Measurements from ENCODE around the gene LRRTM1. TPM values are rescaled to one million over a fixed set of nuclear protein-coding genes. Genes with fewer than 3 reads are reported as not detected.

The LRRTM1 gene, protein sequence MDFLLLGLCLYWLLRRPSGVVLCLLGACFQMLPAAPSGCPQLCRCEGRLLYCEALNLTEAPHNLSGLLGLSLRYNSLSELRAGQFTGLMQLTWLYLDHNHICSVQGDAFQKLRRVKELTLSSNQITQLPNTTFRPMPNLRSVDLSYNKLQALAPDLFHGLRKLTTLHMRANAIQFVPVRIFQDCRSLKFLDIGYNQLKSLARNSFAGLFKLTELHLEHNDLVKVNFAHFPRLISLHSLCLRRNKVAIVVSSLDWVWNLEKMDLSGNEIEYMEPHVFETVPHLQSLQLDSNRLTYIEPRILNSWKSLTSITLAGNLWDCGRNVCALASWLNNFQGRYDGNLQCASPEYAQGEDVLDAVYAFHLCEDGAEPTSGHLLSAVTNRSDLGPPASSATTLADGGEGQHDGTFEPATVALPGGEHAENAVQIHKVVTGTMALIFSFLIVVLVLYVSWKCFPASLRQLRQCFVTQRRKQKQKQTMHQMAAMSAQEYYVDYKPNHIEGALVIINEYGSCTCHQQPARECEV
- total RNA-seq = not detected in 3 replicates
- long read RNA-seq = 0 reads

DNA sequence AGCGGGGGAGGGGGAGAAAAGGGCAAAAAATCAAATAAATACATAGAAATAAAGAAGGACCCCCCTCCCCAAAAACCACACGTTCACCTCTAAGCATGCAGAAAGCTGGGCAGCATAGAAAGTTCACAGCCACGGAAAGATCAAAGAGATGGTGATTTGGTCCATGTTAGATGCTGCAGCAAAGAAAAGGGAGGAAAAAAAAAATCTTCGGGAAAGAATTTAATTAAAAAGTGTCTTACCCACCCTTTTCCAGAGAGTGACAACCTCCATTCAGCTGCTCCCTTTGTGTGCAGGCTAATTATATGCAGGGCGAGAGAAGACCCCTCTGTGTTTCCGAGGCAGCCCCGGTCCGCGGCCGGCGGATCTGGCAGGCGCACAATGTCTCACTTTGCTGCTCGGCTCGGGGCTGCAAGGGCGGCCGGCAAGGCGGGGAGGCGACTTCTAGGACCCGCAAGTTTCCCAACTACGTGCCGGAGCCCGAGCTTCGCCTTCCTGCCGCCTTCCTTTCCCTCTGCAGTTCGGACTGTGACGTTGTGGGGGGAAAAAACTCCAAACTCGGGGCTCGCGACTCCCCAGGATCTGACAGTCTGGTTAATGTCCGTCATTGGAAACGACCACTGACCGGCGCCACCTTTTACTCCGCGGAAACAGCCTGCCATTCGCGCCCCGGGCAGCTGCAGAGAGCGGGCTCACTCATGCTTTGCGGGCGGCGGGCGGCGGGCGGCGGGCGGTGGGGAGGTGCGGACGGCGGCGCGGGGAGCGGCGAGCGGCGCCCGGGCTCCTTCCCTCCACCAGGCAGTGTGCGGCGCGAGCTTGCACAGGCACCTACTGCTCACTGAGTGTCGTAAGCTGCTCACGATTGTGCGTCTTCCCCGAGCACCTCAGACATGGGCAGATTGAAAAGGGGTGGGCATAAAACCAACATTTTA lies at the start of gene LRRTM1:
Gene LRRTM1, minus strand, starts transcription at position 844 of the 929 bp plus-strand sequence. CDS start 933 bp downstream, outside the sequence.
- Mint-ChIP-seq H3K9me3 (ENCODE audit: low read depth) (no peaks in the 10 kb centered on the region), H3K4me3 (ENCODE audit: unreplicated experiment) (peak within 1 kb of the TSS; percentile 61), H3K27me3 (ENCODE audit: low read depth) (peaks cover 59% of the 10 kb centered on the region), H3K4me1 (ENCODE audit: low read depth) (peaks cover 15% of the 10 kb centered on the region), H3K36me3 (ENCODE audit: low read depth) (peaks cover 1% of the 10 kb centered on the region), H3K27ac (ENCODE audit: unreplicated experiment) (no peak within 1 kb of the TSS)
- TF ChIP-seq, protein P1, sequence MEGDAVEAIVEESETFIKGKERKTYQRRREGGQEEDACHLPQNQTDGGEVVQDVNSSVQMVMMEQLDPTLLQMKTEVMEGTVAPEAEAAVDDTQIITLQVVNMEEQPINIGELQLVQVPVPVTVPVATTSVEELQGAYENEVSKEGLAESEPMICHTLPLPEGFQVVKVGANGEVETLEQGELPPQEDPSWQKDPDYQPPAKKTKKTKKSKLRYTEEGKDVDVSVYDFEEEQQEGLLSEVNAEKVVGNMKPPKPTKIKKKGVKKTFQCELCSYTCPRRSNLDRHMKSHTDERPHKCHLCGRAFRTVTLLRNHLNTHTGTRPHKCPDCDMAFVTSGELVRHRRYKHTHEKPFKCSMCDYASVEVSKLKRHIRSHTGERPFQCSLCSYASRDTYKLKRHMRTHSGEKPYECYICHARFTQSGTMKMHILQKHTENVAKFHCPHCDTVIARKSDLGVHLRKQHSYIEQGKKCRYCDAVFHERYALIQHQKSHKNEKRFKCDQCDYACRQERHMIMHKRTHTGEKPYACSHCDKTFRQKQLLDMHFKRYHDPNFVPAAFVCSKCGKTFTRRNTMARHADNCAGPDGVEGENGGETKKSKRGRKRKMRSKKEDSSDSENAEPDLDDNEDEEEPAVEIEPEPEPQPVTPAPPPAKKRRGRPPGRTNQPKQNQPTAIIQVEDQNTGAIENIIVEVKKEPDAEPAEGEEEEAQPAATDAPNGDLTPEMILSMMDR (IDR thresholded peaks at IDR 0.05) = no peak
- no peak for DNase-seq (ENCODE audit: low spot score)

DNA sequence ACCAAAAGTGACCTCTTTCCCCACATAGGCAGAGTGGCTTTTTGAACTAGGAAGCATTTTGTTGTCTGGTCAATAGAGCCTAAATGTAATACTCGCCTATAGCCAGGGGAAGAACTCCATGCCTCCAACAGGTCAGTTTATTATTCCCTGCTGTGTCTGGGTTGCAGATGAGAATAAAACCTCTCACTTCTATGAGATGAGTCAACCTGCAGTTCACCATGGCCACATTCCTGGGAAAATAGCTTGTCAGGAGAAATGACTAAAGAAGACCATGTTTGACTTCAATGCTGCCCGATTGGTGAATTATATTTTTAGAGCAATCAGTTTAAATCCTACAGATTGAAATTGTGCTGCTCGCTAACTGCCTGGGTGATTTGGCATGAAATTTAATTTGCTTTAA lies 46.7 kb upstream of the LRRTM1 start:
- Mint-ChIP-seq H3K27me3 (ENCODE audit: low read depth) (no peaks in the 10 kb centered on the region), H3K36me3 (ENCODE audit: low read depth) (no peaks in the 10 kb centered on the region), H3K9me3 (ENCODE audit: low read depth) (no peaks in the 10 kb centered on the region), H3K4me1 (ENCODE audit: low read depth) (no peaks in the 10 kb centered on the region), H3K27ac (ENCODE audit: unreplicated experiment) (no peak overlapping the region), H3K4me3 (ENCODE audit: unreplicated experiment) (no peak overlapping the region)
- TF ChIP-seq, protein P1 (IDR thresholded peaks at IDR 0.05) = no peak
- DNase-seq (ENCODE audit: low spot score) = no peak

DNA sequence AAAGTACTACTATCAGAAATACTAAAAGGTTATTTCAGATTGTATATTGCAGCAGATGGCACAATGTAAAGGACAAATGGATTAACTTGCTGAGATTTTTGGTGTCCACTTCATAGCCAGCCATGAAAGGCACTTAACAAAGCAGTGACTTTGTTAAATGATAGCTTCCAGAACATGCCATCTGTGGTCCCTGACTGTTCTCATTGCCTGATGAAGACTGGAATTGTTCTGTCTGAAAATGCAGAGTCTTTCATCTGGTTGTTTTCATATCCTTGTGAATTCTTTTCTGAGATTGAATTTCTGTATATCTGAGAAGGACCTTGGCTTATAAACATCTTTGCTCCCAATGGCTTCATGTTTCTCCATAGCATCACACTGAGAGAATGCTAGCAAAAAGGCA lies 44.4 kb upstream of the LRRTM1 start:
- no peak for DNase-seq (ENCODE audit: low spot score)
- Mint-ChIP-seq H3K9me3 (ENCODE audit: low read depth) (no peaks in the 10 kb centered on the region), H3K27me3 (ENCODE audit: low read depth) (peaks cover 4% of the 10 kb centered on the region), H3K4me1 (ENCODE audit: low read depth) (no peaks in the 10 kb centered on the region), H3K27ac (ENCODE audit: unreplicated experiment) (no peak overlapping the region), H3K4me3 (ENCODE audit: unreplicated experiment) (no peak overlapping the region), H3K36me3 (ENCODE audit: low read depth) (no peaks in the 10 kb centered on the region)
- TF ChIP-seq, protein P1 (IDR thresholded peaks at IDR 0.05) = no peak

DNA sequence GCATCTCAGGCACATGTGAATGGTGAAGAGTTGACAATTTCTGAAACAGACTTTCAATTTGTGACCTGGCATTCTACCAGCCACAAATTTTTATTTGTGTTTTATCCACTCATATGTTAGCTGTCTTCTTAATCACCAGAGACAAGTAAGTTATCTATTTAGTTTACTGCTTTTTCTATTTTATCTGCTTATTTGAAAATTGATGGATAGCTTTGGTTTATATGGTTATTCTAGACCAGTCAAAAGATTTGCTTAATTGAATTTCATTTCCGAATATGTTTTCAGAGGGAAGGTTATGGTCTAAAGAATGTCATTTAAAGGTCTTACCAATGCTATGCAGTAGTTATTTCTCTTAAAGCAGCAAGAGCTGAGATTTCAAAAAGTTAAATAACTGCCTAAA lies 43.5 kb upstream of the LRRTM1 start:
- H3K36me3 Mint-ChIP-seq (ENCODE audit: low read depth) = no peaks in the 10 kb centered on the region
- no peaks in the 10 kb centered on the region for H3K9me3 Mint-ChIP-seq (ENCODE audit: low read depth)
- H3K27me3 Mint-ChIP-seq (ENCODE audit: low read depth) = peaks cover 4% of the 10 kb centered on the region
- no peaks in the 10 kb centered on the region for H3K4me1 Mint-ChIP-seq (ENCODE audit: low read depth)
- no peak for DNase-seq (ENCODE audit: low spot score)
- no peak overlapping the region for H3K4me3 Mint-ChIP-seq (ENCODE audit: unreplicated experiment)
- TF ChIP-seq, protein P1 (IDR thresholded peaks at IDR 0.05) = no peak
- no peak overlapping the region for H3K27ac Mint-ChIP-seq (ENCODE audit: unreplicated experiment)

DNA sequence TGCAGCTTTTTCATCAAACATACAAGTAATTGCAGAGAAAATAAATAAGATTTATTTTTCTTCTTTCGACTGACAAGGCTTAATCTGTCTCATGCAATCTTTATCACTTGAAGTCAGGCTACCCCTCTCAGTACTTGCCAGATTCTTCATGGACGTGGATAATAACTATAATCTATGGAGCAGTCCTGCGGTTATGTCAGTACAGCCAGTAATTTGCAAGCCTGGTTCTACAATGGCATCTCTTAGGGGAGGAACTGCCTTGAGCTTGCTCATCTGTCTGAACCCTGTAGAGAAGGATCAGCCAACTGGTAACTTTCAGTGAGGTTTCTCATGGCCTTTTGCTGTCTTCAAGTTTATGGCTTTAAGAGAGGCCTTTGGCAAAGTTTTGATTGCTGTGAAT lies 35.5 kb upstream of the LRRTM1 start:
- no peak overlapping the region for H3K27ac Mint-ChIP-seq (ENCODE audit: unreplicated experiment)
- peaks cover 5% of the 10 kb centered on the region for H3K9me3 Mint-ChIP-seq (ENCODE audit: low read depth)
- no peak for DNase-seq (ENCODE audit: low spot score)
- H3K4me1 Mint-ChIP-seq (ENCODE audit: low read depth) = no peaks in the 10 kb centered on the region
- no peaks in the 10 kb centered on the region for H3K36me3 Mint-ChIP-seq (ENCODE audit: low read depth)
- TF ChIP-seq, protein P1 (IDR thresholded peaks at IDR 0.05) = no peak
- H3K4me3 Mint-ChIP-seq (ENCODE audit: unreplicated experiment) = no peak overlapping the region
- peaks cover 7% of the 10 kb centered on the region for H3K27me3 Mint-ChIP-seq (ENCODE audit: low read depth)
